HG02938 (cell line): Measurements from ENCODE around the gene CSNK2B.

Source experiments
- ATAC-seq: cut with Tn5 transposase; IDR thresholded peaks from one replicate; pipeline ENCODE4 v1.9.1; 2021; ENCODE audit warnings: mild to moderate bottlenecking, moderate library complexity; ENCODE audit not compliant: unreplicated experiment

The CSNK2B gene

GRCh38 chr6:31660381-31661261 is 5.3 kb upstream of the CSNK2B start, which contains the start of gene C6orf47:
TSS of gene C6orf47 (minus strand) at chr6:31660778. CDS start at chr6:31659947, 831 bp downstream.
- no peak for ATAC-seq

GRCh38 chr6:31661262-31662123 is 4.4 kb upstream of the CSNK2B start:
- ATAC-seq: no peak

GRCh38 chr6:31662124-31662723 is 3.7 kb upstream of the CSNK2B start:
- ATAC-seq: no peak

GRCh38 chr6:31663126-31663960 is 2.5 kb upstream of the CSNK2B start:
- ATAC-seq: no peak

- ATAC-seq: no peak
Observed at GRCh38 chr6:31663961-31664789, 1.7 kb upstream of the CSNK2B start.

GRCh38 chr6:31664790-31665500 is 935 bp upstream of the CSNK2B start, which contains the start of gene GPANK1:
TSS of gene GPANK1 (minus strand) at chr6:31664997. CDS start at chr6:31664478, 519 bp downstream.
- peak; percentile 36 for ATAC-seq

GRCh38 chr6:31666337-31666965 is 571 bp downstream of the CSNK2B start:
- ATAC-seq: no peak

GRCh38 chr6:31669676-31670075 is 3.8 kb downstream of the CSNK2B start, which contains the start of gene LY6G5B:
TSS of gene LY6G5B (plus strand) at chr6:31669976. CDS start at chr6:31670951, 975 bp downstream.
- ATAC-seq: no peak

GRCh38 chr6:31676322-31676903 is 10.5 kb downstream of the CSNK2B start:
- no peak for ATAC-seq

GRCh38 chr6:31676904-31677303 is 11.0 kb downstream of the CSNK2B start:
- no peak for ATAC-seq

- no peak for ATAC-seq
Observed at GRCh38 chr6:31677955-31678354, 12.1 kb downstream of the CSNK2B start.

GRCh38 chr6:31680226-31681134 is 14.6 kb downstream of the CSNK2B start, which contains the start of gene LY6G5C:
TSS of gene LY6G5C (minus strand) at chr6:31681067. CDS start at chr6:31680373, 694 bp downstream.
- no peak for ATAC-seq

GRCh38 chr6:31681135-31681671 is 15.3 kb downstream of the CSNK2B start:
- ATAC-seq: no peak

- no peak for ATAC-seq
Observed at GRCh38 chr6:31683591-31683990, 17.7 kb downstream of the CSNK2B start.

- ATAC-seq: no peak
Observed at GRCh38 chr6:31686483-31686882, 20.6 kb downstream of the CSNK2B start.

GRCh38 chr6:31687321-31687720 is 21.4 kb downstream of the CSNK2B start:
- ATAC-seq: no peak
